Erythroblast (primary cell): ENCODE data around the gene ART1.

Experiments used
- DNase-seq, 2 experiments: peaks; one replicate each; lab custom pipeline; 2025; lab: John Stamatoyannopoulos, UW
- GATA1 ChIP-seq: IDR thresholded peaks from 2 replicates; pipeline ENCODE4 v1.6.1; 2011; ENCODE audit warnings: low read depth, mild to moderate bottlenecking, control low read depth, low read length, moderate library complexity
- POLR2A ChIP-seq: IDR thresholded peaks from 2 replicates; pipeline ENCODE4 v1.6.1; 2011; ENCODE audit warnings: mild to moderate bottlenecking, low read length

ART1 gene

GRCh38 chr11:3622521-3622920, 22.4 kb upstream of the ART1 start:
- no peak for DNase-seq
- TF ChIP-seq GATA1: no peak
- TF ChIP-seq POLR2A: no peak

- TF ChIP-seq GATA1 (no peak), POLR2A (no peak)
- DNase-seq: no peak
Measured at GRCh38 chr11:3623121-3623520, 21.8 kb upstream of the ART1 start.

GRCh38 chr11:3623767-3624458, 21.0 kb upstream of the ART1 start:
- DNase-seq: no peak
- TF ChIP-seq GATA1 (no peak), POLR2A (no peak)

GRCh38 chr11:3626250-3626960, 18.5 kb upstream of the ART1 start:
- TF ChIP-seq GATA1 (no peak), POLR2A (no peak)
- DNase-seq: no peak

GRCh38 chr11:3627291-3627690, 17.6 kb upstream of the ART1 start:
- TF ChIP-seq GATA1: no peak
- TF ChIP-seq POLR2A: no peak
- no peak for DNase-seq

DNA sequence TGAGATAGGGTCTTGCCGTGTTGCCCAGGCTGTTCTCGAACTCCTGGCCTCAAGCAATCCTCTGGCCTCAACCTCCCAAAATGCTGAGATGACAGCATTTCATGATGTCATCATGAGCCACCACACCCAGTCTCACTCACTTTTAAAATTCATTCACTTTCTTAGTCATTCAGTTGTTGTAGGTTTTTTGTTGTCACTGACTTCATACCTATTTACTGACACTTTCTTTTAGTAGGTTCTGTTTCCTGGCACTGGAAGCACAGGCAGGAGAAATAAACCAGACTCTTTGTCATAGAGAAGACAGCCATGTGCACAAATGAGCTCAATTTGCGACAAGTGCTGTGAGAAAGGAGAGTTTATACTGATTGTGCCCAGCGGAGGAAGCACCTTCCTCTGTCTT, 13.6 kb upstream of the ART1 start:
- TF ChIP-seq GATA1: no peak
- TF ChIP-seq POLR2A: no peak
- no peak for DNase-seq

GRCh38 chr11:3632070-3632660, 12.8 kb upstream of the ART1 start:
- TF ChIP-seq POLR2A: no peak
- no peak for TF ChIP-seq GATA1
- no peak for DNase-seq

GRCh38 chr11:3635641-3636375, 9.1 kb upstream of the ART1 start:
- no peak for DNase-seq

GRCh38 chr11:3637201-3637600, 7.7 kb upstream of the ART1 start:
- no peak for DNase-seq
- TF ChIP-seq GATA1 (no peak), POLR2A (no peak)

More at GRCh38 chr11:3635641-3636375, 9.1 kb upstream of the ART1 start:
- TF ChIP-seq POLR2A: no peak
- TF ChIP-seq GATA1: no peak

GRCh38 chr11:3638513-3638912, 6.4 kb upstream of the ART1 start:
- no peak for DNase-seq
- no peak for TF ChIP-seq POLR2A
- TF ChIP-seq GATA1: no peak

DNA sequence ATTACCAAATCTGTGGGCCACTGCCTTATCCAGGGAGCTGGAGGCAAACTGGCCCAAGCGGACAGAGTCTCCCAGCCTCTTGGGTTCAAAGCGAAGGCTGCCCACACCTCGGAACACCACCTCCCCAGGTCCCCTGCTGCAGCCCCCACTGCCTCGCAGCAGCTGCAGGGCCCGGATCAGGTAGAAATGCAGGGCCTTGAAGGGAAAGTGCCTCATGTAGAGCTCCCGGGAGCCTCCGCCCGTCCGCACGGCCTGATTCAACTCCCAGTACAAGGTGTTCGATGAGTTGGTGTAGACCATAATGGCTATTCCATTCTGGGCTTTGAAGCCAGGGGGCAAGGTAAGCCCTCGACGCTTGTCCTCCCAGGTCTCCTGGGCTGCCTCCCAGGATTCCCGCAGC, 5.1 kb upstream of the ART1 start:
- no peak for TF ChIP-seq POLR2A
- no peak for TF ChIP-seq GATA1
- no peak for DNase-seq

- TF ChIP-seq POLR2A (no peak), GATA1 (no peak)
- no peak for DNase-seq
Measured at GRCh38 chr11:3641191-3641590, 3.7 kb upstream of the ART1 start.

- no peak for DNase-seq
- TF ChIP-seq GATA1 (no peak), POLR2A (no peak)
Measured at GRCh38 chr11:3641701-3642070, 3.2 kb upstream of the ART1 start, which contains the start of gene ART5. Gene ART5 (minus strand): TSS chr11:3641992. CDS start chr11:3641862, 130 bp downstream.
